Activated CD4-positive, alpha-beta T cell treated with anti-CD3 and anti-CD28 coated beads, Interleukin-10, Interleukin-2, amounts not matched to agents 100 ng/mL and 50 ng/mL, durations not matched to agents 16 hours and 8 hours (primary cell): ENCODE data around the gene KIAA1217.
"Not testable (repeated sequence)": the region's sequence is repeated elsewhere in the genome, so short reads cannot be mapped to it uniquely, and the experiment has no call there.

Experiments used
- DNase-seq: peaks from one replicate; pipeline ENCODE4 v3.0.0-alpha.2; 2020

The KIAA1217 gene

GRCh38 chr10:24343686-24344085, 134.7 kb downstream of the KIAA1217 start:
- no peak for DNase-seq

- no peak for DNase-seq
These were observed 135.3 kb downstream of the KIAA1217 start for GRCh38 chr10:24344279-24344678.

- DNase-seq: no peak
These were observed 135.9 kb downstream of the KIAA1217 start for GRCh38 chr10:24344695-24345463.

- DNase-seq: no peak
These were observed 138.1 kb downstream of the KIAA1217 start for GRCh38 chr10:24346877-24347519.

GRCh38 chr10:24349379-24350001, 140.6 kb downstream of the KIAA1217 start:
- DNase-seq: no peak

- DNase-seq: no peak
These were observed 141.4 kb downstream of the KIAA1217 start for GRCh38 chr10:24350070-24350921.

- DNase-seq: not testable (repeated sequence)
These were observed 141.9 kb downstream of the KIAA1217 start for GRCh38 chr10:24350922-24351225.

GRCh38 chr10:24351961-24352360, 143.0 kb downstream of the KIAA1217 start:
- DNase-seq: no peak

GRCh38 chr10:24352399-24352798, 143.5 kb downstream of the KIAA1217 start:
- no peak for DNase-seq

GRCh38 chr10:24353319-24353718, 144.4 kb downstream of the KIAA1217 start:
- DNase-seq: no peak

GRCh38 chr10:24355056-24355688, 146.2 kb downstream of the KIAA1217 start:
- DNase-seq: no peak

- DNase-seq: no peak
These were observed 148.5 kb downstream of the KIAA1217 start for GRCh38 chr10:24357344-24358004.

- no peak for DNase-seq
These were observed 149.1 kb downstream of the KIAA1217 start for GRCh38 chr10:24358022-24358421.

GRCh38 chr10:24360282-24361127, 151.6 kb downstream of the KIAA1217 start:
- peak; percentile 56 for DNase-seq

- DNase-seq: no peak
These were observed 154.1 kb downstream of the KIAA1217 start for GRCh38 chr10:24363070-24363469.

GRCh38 chr10:24367688-24368087, 158.8 kb downstream of the KIAA1217 start:
- DNase-seq: no peak

GRCh38 chr10:24370877-24371276, 161.9 kb downstream of the KIAA1217 start:
- DNase-seq: no peak

GRCh38 chr10:24371396-24371795, 162.5 kb downstream of the KIAA1217 start:
- DNase-seq: no peak

- no peak for DNase-seq
These were observed 165.4 kb downstream of the KIAA1217 start for GRCh38 chr10:24374134-24374915.

- DNase-seq: no peak
These were observed 166.6 kb downstream of the KIAA1217 start for GRCh38 chr10:24375510-24375909.
